GM12801 (cell line): ENCODE measurements around the gene MGMT.

Source experiments
- CTCF ChIP-seq: IDR thresholded peaks from one replicate; pipeline ENCODE4 v1.5.1; 2011; ENCODE audit warnings: control low read depth; ENCODE audit not compliant: insufficient read length; ENCODE audit errors: extremely low read depth

Gene MGMT

GRCh38 chr10:129764011-129764900 is 297.2 kb downstream of the MGMT start:
- no peak for TF ChIP-seq CTCF

- no peak for TF ChIP-seq CTCF
These were observed 298.0 kb downstream of the MGMT start for GRCh38 chr10:129764901-129765663.

GRCh38 chr10:129765664-129766550 is 298.9 kb downstream of the MGMT start:
- no peak for TF ChIP-seq CTCF

- TF ChIP-seq CTCF: no peak
These were observed 299.8 kb downstream of the MGMT start for GRCh38 chr10:129766611-129767550.

GRCh38 chr10:129767751-129768150 is 300.7 kb downstream of the MGMT start:
- no peak for TF ChIP-seq CTCF

GRCh38 chr10:129768437-129769355 is 301.7 kb downstream of the MGMT start:
- TF ChIP-seq CTCF: no peak
